ENCODE measurements around the gene NOP14.

GRCh38 chr4:2933566-2934076, 29.6 kb downstream of the NOP14 start:
- TF ChIP-seq, protein P1, sequence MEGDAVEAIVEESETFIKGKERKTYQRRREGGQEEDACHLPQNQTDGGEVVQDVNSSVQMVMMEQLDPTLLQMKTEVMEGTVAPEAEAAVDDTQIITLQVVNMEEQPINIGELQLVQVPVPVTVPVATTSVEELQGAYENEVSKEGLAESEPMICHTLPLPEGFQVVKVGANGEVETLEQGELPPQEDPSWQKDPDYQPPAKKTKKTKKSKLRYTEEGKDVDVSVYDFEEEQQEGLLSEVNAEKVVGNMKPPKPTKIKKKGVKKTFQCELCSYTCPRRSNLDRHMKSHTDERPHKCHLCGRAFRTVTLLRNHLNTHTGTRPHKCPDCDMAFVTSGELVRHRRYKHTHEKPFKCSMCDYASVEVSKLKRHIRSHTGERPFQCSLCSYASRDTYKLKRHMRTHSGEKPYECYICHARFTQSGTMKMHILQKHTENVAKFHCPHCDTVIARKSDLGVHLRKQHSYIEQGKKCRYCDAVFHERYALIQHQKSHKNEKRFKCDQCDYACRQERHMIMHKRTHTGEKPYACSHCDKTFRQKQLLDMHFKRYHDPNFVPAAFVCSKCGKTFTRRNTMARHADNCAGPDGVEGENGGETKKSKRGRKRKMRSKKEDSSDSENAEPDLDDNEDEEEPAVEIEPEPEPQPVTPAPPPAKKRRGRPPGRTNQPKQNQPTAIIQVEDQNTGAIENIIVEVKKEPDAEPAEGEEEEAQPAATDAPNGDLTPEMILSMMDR (conservative IDR thresholded peaks at IDR 0.05; ENCODE audit: low read length), result no peak
- TF ChIP-seq EZH2phosphoT487 (IDR thresholded peaks at IDR 0.05; ENCODE audit: borderline replicate concordance, low read depth, low read length), result no peak

All from OCI-LY7 (cell line).